PFSK-1 (cell line): ENCODE results near the gene SASH1.

Experiments
- POLR2AphosphoS5 ChIP-seq: IDR thresholded peaks from 2 replicates; pipeline ENCODE4 v1.6.1; 2012; ENCODE audit warnings: low read depth, mild to moderate bottlenecking, control low read depth, low read length, moderate library complexity
- REST ChIP-seq, 2 experiments: IDR thresholded peaks; 2 replicates each; pipeline versions ENCODE4 v1.6.1 to v1.8.0; 2011 to 2012; ENCODE audit warnings: low read depth in 2 of 2, low read length in 2 of 2, control low read depth in 1 of 2, inconsistent platforms in 1 of 2, mild to moderate bottlenecking in 1 of 2, moderate library complexity in 1 of 2; ENCODE audit not compliant: insufficient read depth in 1 of 2

DNA sequence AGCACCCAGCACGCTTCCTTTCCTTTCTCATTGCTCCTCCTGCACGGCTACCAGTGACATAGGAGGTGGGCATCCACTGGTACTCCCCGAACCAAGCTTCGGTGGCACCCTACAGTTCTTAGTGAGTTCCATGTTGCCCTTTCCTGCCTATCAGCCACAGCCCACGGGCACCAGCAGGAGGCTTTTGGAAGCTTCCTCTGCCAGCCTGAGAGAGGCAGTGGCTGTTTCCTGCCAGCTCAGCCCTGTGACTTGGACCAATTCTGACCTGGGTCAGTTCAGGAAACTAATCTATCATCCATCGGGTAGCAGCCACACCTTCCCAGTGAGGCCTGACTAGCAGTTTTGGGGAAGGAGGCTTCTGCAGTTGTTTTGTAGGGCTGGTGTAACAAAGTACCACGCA lies 227.8 kb downstream of the SASH1 start:
- TF ChIP-seq POLR2AphosphoS5 (no peak), REST (IDR thresholded peaks at IDR 0.05; ENCODE audit: insufficient read depth in 1 of 2, low read depth in 2 of 2, low read length in 2 of 2) (no peak)
